ENCODE data around the gene NRCAM. TPM values are rescaled to one million over a fixed set of nuclear protein-coding genes. Genes with fewer than 3 reads are reported as not detected.
"Not testable (repeated sequence)": the region's sequence is repeated elsewhere in the genome, so short reads cannot be mapped to it uniquely, and the experiment has no call there.

Gene NRCAM
- 27.3 TPM for polyA plus RNA-seq (ENCODE audit: insufficient read length)
- long read RNA-seq, donor 1, result 0 reads
- long read RNA-seq, donor 2, result 0 reads
- long read RNA-seq, donor 3, result 0 reads
- long read RNA-seq, donor 4, result 0 reads
- long read RNA-seq, donor 5, result 0 reads
- long read RNA-seq, donor 6, result 0 reads
- long read RNA-seq, donor 7, result 0 reads
- long read RNA-seq, donor 8, result 0 reads

DNA sequence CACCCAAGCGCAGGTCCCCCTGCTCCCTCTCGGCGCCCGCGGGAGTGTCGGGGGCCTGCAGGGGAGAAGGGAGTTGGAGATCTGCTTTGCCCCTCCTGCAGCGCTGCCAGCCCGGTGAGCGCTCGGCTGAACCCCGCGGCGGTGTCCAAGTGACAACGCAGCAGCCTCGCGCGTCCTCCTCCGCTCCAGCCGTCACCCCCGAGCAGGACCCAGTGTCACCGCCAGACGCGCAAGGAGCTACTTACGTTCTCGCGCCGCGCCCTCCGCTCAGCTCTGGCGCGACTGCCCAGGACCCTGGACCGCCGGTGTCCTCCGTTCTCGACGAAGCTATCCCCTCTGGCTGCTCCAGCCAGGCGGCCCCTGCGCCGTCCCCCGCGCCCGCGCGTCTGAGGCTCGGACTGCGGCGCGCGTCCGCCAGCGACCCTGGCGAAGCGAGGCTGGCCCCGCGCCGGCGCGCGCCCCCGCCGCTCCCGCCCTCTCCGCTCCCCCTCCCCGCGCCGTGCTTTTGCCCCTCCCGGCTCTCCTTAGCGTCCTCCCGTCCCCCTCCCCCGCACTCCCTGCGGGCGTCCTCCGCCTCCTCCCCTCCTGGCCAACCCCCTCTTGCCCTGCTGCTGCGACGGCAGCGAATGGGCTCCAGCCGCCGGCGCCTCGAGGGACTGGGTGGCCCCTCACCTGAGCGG is at the start of gene NRCAM:
Gene NRCAM (minus strand): TSS at position 439 of the 680 bp plus-strand sequence. CDS start 216,372 bp downstream, outside the sequence.
- peak; percentile 74 for DNase-seq

DNA sequence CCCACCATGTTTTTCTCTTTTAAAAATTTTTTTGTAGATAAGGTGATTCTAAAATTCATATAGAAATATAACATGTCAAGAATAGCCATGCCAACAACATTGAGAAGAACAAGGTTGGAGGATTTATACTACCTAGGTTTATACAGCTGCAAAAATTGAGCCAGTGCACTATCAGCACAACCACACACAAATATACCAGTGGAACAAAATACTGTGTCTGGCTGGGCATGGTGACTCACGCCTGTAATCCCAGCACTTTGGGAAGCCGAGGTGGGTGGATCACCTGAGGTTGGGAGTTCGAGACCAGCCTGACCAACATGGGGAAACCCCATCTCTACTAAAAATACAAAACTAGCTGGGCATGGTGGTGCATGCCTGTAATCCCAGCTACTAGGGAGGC is 48.3 kb upstream of the NRCAM start:
- DNase-seq, result not testable (repeated sequence)

DNA sequence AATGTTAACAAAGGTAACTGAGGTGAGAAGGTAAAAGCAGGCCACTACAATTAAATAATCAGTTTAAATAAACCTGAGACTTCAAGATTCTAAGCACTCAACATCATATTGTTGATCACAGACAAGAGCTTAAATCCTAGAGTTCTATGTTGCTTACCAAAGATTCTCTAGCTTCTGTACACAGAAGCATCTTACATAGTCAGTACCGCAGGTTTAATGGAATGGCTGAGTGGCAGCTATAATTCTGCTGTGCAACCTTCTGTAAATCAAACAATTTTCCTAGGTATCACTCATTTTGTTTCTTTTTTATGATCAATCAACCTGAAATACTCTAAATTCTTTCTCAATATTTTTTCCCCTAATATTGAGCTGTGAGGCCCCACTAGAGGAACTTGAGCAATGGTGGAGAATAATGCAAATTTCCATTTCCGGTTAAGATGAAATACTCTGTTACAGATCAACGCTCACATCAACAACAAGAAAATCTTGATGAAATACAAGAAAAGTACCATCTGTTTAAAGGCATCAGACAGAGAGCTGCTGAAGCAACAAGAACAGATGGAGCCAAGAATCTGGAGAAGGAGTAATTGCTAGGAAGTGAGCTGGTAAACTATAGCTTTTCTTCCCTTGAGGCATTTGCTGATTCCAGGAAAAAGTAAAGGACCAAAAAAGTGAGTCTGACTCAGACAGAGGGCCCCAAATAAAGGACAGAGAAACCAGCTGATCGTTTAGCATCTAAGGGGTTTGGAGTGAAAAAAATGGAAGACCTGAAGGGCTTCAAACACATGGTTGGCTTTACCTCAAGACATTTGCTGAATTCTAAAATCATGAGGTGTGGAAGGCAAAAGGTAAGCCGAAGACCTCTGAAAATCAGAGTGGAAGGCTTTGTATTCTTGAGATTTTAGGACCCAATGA is 47.1 kb upstream of the NRCAM start:
- DNase-seq, result no peak

DNA sequence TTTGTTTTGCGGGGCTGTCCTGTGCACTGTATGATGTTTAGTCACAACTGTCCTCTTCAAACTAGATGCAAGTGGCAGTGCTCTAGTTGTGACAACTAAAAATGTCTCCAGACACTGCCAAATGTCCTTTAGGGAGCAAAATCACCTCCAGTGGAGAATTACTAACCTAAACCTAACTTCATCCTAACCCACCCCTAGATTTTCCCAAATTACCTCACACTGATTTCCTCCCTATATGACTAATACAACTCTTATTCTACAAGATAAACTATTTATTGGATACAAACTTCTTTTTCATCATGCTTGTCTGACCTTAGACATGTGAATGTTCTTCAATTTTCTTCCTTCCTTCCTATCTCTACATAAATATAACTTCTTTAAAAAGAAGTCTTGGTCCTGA is 43.3 kb upstream of the NRCAM start:
- DNase-seq, result no peak

DNA sequence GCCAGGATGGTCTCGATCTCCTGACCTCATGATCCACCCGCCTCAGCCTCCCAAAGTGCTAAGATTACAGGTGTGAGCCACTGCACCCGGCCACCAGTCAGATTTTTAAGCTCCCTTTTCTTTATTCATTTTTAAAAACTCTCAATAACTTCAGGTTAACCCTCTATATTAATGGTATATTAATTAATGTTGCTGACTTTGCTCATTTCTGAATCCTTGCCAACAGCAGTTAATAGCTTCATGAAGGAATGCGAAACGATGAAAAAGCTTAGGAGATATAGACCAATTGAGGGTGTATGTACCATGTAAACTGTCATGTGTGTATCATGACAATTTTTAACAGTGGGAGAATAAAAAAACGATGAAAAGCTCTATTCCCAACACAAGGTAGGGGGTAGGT is 42.2 kb upstream of the NRCAM start:
- DNase-seq, result no peak

DNA sequence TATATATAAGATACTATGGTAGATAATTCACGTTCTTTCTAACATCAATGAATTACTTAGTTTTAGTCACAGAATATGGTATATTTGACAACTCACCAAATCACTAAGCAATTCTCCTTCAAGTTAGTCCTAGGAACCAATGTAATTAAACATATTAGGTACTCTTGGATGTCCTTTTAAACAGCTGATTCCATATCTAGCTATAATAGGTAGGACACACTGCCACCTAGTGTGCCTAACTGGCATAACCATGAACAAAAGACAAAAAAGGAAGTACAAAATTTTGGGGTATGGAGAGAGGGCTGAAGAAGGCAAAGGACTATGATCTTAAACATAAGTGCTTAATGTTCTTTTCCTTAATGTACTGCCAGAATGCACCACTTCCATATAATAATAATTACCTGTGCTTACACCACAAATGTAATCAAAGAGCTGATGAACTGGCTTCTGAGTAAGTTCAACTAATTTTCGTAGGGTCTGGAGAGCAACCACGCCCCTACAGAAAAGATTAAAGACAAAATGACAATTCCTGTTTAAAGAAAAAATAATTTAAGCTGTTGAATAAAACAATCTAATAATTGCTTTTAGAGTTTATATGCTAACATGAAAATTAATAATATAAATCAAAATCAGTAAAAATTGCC is 41.0 kb upstream of the NRCAM start:
- peak; percentile 37 for DNase-seq

DNA sequence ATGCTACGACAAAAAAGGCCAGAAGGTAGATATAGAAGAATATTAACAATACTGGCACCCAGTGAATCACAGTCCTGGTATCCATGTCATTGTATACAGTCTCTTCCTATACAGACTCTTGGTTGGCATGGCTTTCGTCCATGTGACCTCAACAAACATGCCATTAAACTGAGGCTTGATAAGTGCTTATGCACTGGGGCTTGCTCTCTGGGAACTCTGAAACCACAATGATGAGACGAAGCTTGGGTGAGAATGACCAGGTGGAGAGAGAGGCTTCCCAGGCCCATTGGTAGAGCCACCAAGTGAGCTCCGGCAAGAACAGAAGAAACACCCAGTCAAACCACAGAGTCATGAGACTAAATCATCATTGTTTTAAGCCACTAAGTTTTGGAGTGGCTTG is 36.5 kb upstream of the NRCAM start:
- no peak for DNase-seq

DNA sequence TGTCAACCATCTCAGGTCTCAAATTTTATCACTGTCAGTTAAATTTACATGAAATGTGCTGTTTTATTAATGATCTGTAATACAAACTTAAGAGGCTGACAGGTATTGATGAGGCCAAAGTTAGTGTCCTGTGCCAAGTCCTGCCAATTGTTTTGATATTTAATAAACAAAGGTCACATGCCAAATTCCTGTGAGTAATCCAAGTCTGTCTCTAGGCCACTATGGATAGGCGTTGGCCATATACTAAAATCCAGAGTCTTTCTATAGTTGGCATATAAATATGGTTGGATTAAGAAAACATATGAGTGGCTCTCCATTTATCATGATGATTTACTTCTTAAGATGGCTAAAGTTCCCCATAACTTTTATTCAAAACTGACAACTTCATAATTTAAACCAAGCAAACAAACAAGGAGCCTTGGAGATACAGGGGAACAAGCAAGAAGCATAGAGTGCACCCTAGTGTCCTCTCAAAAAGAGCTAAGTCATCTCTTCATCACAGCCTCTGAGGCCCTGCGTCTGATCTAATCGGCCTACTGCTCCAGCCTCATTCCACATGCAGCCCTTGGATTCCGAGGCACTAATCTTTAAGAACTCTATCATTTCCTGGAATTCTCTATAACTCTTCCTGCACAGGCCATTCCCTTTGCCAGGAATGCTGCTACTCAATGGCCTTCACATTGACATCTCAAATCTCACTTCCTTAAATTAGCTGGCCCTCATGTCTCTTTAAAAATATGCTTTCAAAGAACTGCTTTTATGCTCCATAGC is 32.7 kb upstream of the NRCAM start:
- DNase-seq, result no peak

DNA sequence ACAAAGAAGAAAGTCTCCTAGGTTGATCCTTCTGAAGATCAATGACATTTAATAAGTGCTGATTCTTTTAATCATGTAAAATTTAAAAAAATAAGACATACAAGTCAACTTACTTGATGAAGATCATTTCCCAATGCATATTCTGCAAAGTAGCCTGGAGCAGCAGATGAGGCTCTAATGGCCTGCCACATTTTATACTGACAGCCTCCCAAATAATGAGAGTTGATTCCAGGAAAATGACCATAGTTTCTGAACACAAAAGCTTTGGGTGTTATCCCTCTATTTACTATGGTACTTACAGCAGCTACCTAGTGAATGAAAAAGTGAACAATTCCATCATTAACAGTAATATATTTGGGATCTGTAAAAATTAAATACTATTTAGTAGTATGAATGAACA is 31.4 kb upstream of the NRCAM start:
- DNase-seq, result no peak

DNA sequence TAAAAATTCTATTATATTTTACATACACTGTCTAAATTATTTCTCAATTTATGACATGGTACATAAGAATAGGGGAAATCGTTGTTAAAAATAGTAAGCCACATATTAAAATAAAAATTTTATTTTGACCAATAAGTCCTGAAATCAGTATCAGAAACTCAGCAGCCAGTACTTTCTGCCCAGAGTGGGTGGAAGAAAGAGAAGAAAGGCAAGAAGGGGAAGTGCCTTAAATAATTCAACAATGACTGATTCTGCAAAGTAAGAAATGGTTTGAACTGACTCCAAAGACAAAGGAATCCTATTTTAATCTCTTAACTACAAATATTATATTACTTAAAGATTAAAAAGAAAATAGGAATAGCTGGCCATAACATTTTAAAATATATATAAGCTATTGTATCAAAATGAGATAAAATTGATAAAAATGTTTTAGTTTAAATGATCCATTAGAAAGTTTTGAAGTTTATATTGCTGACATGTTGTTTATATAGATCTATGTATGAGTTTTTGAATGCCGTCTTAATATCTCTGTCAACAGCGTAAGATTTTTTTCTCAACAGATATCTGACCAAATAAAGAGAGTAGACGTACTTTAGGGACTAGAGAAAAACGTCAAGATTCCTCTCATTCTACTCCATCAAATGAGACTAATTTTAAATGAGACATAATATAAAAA is 30.2 kb upstream of the NRCAM start:
- no peak for DNase-seq

DNA sequence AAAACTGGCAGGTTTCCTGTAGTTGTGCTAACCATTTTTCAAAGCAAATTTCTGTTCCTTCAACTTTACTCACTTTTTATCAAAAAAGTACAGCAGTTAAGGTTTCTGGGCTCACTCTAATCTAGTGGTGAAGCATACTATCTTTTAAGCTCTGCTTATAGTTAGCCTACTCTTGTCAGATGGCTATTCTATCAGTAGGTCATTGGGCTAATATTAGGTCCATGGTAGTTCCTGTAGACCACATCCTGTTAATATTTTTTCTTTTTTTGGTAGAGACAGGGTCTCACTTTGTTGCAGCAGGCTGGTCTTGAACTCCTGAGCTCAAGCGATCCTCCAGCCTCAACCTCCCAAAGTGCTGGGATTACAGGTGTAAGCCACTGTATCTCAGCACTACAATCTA is 27.9 kb upstream of the NRCAM start:
- no peak for DNase-seq

DNA sequence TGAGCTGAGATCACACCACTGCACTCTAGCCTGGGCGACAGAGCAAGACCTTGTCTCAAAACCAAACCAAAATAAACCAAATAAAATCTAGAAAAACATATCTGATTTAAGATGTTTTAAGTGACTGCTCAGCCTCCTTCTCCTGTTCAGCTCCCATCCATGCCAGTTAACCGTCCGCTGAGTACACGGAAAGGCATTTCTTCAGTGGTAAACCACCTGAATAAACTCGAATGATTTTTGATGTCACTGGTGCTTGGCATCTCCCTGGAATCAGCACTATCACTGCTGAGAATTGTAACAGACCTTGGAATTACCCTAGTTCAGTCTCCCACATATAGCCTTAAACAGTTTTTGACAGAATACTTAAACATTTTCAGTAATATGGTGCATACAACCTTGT is 24.1 kb upstream of the NRCAM start:
- DNase-seq, result no peak

DNA sequence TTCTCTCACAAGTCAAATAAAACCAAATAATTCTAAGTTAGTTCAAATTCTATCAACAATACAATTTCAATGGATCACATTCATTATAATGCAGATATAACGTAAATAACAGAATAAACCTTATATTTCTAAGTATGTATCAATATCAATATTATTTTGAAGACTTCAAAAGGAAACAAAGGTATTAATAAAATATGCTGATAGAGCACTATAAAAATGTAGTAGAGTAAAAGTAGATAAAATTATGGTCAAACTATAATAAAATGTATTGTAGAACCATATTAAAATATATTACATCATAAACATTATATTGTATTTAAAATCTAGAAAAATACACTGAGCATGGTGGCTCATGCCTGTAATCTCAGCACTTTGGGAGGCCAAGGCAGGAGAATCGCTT is 23.5 kb upstream of the NRCAM start:
- no peak for DNase-seq

DNA sequence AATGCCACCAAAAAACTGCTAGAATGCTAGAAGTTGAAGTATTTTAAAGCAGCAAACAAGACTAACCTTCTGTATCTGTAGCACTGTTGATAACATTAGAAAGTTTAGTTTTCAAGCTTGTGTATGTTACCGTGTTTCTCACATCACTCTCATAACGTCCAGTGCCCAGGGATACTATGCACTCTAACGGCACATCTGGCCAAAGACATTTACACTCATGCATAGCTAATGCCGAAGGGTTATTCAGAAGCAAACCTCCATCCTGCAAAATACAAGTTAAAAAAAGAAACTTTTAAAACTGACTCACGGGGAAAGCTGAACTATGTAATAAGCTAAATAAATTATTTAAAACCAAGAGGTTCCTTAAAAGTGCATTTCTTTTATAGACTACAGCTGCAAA is 22.9 kb upstream of the NRCAM start:
- DNase-seq, result no peak

DNA sequence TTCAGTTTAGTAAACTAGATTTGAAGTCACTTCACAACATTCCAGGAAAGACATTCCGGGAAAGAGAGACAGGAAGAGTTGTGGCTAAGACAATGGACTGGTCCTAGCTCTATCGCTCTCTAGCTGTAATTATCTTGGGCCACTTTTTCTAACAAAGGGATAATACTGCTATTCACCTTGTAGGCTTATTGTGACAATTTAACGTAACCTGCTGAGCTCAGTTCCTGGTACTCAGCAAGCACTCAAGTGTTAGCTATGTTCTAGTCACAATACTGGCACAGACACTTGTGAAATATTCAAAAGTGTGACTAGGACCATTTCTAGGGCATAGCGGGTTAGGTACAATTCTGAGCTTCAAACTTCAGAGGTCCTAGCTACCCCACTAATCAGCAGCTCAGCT is 12.0 kb upstream of the NRCAM start:
- DNase-seq, result no peak

DNA sequence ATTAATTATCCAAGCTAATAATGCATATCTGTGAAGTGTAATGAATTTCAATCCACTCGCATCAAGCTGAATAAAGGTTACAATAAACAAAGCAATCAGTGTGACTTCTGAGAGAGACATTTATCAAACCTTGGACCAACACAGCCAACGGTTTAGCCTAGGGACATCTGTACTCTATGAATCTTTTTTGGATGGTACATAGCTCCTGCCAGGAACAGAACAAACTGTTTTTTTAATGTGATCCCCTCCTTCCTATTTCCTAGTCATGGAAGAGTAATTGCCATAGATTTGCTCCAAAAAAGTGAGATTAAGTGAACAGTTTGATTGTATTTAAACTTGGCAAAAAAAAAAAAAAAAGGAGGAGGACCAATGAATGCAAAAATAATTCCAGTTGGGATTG is 11.2 kb upstream of the NRCAM start:
- DNase-seq, result no peak

DNA sequence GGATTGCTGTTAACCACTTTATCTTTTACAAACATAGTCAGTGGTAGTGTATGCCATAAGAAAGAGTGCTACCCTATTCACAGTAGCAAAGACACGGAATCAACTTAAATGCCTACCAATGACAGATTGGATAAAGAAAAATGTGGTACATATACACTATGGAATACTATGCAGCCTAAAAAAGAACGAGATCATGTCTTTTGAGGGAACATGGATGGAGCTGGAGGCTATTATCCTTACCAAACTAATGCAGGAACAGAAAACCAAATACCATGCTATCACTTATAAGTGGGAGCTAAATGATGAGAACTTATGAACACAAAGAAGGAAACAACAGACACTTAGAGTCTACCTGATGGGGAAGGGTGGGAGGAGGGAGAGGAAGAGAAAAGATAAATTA is 10.1 kb upstream of the NRCAM start:
- DNase-seq, result not testable (repeated sequence)

DNA sequence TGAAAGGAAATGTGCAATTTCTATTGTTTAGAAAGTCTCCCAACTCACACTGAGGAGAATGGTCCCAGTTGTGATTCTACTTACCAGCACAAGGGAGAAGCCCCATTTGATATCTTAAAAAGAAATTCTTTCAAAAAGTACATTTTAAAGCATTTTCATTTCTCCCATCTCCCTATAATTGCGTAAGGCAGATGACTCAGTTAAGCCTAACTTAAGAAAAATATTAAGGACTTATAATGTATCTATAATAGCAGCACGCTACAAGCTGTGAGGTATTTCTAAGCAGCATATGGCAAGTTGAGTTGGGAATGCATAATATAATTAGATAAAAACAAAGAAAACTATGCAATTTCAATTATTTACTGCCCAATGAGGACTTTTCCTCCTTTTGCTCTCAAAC is 8.5 kb upstream of the NRCAM start:
- no peak for DNase-seq

DNA sequence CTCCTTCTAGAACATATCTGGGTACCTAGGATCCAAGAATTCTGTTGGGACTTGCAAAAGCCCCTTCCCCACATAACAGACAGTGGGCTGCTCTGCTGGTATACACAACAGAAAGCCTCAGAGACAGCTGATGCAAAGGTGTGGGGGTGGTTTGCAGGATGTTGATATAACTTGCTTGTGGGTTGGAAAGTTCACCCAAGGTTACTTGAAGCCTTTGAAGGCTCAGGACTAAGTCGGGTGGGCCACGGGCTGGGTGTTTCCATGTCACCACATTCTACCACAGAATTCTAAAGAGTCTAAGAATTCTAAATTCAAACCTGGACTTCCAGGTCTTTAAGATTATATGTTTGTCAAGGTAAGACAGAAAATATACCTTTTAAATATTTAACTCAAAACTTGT is 7.4 kb upstream of the NRCAM start:
- DNase-seq, result no peak

DNA sequence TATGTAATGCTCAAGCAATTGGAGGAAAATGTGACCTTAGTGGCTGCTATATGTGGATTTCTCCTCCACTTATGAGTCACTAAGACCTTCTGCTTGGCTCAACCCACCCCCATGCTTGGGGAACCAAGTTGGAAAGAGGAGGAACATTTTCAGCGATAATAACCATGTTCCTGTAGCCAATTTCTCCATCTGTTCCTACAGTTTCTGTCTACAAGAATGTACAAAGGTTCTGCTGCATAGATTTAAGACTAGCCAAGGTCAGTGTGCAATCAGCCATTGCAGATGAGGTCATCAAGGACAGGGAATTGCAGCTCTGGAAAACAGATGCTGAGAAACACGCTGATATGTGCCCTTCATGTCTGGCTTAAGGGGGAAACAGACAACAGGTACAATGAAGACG is 5.6 kb upstream of the NRCAM start:
- DNase-seq, result no peak

DNA sequence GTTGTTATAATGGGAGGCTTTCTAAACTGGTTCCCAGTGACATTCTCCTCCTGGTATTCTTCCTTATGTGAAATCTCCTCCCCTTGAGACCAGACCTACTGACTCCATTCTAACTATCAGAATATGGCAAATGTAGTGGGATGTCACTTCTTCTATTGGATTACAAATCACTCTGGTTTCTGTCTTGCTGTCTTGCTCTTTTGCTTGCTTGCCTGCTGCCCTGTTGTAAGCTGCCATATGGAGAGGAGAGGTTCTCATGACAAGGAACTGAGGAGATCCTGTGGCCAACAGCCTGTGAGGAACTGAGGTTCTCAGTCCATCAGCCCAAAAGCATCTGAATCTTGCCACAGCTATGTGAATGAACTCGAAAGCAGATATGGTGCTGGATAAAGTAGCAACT is 4.7 kb upstream of the NRCAM start:
- DNase-seq, result no peak

Measured in left kidney (tissue), 8 donors.